GM18909 (cell line): ENCODE results near the gene GRM4.
"Not testable (repeated sequence)": the region's sequence is repeated elsewhere in the genome, so short reads cannot be mapped to it uniquely, and the experiment has no call there.

Experiments
- ATAC-seq: cut with Tn5 transposase; IDR thresholded peaks from one replicate; pipeline ENCODE4 v1.9.1; 2021; ENCODE audit warnings: mild to moderate bottlenecking; ENCODE audit not compliant: unreplicated experiment, poor library complexity

Gene GRM4

DNA sequence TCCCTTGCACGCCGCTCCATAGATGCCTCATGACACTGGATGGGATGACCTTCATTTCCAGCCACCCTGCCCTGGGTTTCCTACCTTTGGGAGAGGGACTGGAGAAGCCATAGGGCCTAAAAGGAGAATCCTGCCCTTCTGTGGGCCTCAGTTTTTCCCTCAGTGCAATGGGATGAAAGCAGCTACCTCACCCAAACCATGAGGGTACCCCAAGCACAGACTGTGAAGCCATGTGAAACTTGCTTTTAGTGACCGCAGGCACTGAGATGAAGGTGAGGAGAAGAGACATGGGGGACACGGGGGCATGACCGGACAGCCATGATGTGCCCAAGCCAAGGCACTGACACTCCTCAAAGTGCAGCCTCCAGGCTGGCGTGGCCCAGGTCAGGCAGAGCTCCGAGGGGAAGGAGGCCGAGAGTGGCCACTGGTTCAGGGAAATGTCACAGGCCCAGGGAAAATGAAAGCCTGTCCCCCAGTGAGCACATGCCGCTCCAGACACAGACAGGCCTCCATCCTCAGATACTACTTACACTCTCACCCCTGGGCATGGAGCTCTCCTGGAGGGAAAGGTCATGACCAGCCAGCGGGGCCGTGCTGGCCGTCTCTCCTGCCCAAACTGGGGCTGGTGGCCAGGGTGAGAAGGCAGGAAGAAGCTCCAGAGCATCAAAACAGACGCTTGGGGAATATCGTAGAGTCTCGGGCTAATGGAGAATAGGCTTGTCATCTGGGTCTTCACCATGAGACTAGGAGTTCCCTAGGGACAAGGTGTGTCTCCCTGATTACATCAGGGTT, 116.2 kb downstream of the GRM4 start:
- ATAC-seq: no peak

DNA sequence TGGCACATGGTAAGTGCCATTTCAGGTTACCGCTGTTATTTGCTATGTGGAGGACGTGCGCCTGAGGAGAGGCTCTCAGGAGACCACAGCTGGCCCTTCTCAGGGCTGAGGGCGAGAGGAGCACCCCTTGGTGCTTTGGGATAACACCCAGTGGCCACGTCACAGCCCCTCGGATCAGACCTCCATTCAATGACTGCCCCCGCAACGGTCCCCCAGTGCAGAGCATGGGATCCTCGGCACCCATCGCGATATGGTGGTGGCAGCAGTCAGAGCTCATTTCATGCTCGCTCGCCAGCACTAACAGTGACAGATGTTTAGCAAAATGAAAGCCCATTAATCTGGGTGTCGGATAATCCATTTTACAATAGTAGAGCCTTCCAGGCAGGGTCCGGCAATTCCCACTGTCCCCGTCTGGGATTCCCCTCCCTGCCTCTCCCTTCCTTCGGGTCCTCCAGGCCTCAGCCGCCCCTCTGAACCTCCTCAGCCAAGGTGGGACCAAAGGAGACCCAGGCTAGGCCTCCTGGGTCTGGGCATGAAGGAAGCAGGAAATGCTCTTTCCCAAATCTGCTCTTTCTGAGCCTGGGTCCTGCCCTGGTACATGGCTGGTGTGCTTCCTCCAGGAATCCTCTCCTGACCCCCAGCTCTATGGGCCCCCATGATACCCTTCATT, 117.1 kb downstream of the GRM4 start:
- ATAC-seq: no peak

DNA sequence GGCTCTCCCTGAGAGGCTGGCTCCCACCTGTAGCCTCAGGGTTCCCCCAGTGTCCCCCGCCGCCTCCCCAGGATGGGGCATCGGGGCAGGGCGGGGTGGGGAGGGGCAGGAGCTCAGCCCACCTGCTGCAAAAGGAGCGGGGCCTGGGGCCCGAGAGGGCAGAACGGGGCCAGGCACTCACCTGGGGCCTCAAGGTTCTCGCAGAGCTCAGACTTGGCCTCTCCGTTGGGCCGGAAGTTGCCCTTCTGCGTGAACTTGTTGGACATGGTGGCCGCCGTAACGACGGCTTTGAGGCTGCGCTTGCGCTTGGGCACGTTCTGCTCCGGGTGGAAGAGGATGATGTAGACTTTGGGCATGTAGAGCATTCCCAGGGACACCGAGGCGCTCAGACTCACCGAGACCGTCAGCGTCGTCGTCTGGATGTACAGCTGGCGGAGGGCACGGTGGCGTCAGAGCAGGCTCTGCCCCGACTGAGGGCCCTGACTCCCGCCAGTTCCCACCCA, 117.9 kb downstream of the GRM4 start:
- no peak for ATAC-seq

DNA sequence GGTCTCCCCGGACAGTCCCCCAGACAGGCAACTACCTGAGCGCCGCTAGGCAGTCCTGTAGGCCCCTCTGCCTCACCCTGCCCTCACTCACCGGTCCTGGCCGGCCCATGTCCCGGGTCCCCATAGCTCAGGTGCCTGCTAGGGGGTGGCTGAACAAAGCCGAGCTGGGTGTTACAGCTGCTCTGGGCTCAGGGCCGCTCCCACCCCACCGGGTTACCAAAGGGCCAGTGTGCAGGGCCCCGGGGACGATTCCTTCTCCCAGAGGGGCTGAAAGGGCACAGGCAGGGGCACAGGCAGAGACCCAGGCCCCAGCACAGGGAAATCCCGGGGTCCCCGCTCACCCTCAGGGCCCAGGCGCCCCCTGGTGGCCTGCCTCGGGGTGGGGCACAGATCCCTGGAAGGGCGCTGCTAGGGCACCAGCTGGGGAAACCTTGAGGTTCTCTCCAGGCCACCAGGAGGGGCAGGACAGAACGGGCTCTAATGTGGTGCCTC, 118.4 kb downstream of the GRM4 start:
- ATAC-seq: no peak

DNA sequence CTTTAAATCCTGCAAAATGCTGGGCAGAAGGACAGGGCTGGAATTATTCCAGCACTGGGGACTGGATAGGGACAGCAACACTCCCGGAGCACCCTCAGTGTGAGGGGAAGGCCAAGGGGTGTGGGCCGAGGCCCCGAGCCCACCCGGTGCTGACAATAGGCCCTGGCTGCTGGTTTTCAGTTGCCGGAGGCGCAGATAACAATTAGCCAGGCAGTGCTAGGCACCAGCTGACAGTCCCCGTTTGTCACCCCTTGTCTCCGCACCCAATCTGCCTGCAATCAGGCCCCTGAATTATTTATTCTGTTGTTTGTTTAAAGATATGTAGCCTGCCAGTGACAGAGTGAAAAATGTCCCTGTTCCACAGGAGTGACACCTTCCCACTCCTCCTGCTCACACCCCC, 120.0 kb downstream of the GRM4 start:
- ATAC-seq: no peak

DNA sequence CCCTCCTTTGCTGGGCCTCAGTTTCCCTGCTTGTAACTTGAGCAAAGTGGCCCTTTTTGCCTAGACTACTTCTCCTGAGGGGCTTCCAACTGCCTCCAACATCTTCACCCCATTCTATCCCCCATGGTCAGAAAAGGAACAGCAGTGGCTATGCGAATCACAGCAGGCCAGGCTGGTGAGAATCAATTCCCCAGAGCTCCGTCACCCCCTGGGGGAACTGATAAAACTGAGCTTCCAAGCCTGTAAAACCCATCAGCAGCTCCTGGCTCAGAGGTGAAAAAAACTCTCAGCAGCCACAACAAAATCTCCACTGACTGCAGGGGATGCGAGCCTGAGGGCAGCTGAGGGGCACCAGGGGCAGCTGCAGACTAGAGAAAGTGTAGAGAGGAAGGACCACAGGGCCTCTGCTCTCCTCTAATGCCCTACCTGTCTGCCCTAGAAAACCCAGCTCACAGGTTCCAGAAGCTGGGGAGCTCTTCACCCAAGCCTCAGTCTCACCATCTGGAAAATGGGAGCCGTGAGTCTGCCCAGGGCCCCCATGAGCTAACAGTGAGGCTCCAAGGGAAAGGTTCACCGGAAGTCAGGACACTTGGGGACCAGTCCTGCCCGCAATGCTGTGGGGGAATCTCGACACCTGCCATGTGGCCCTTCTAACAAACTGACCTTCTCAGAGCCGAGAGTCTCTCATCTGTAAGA, 120.6 kb downstream of the GRM4 start:
- no peak for ATAC-seq

DNA sequence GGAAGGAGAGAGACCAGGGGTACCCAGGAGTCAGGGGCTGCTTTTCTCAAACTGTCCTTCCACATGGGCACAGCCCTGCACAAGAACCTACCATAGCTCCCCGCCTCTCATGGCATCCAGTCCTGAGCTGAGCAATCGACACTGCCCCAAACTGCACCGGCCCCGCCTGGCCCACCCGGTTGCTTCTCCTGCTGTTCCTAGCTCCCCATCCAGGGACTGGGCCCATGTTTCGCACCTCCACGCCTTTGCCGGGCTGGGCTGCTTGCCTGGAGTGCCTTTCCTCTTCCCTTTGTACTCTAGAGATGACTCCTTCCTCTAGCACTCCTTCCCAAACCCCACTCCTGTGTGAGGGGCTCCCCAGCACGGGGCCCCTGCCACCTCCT, 123.0 kb downstream of the GRM4 start:
- ATAC-seq: no peak

DNA sequence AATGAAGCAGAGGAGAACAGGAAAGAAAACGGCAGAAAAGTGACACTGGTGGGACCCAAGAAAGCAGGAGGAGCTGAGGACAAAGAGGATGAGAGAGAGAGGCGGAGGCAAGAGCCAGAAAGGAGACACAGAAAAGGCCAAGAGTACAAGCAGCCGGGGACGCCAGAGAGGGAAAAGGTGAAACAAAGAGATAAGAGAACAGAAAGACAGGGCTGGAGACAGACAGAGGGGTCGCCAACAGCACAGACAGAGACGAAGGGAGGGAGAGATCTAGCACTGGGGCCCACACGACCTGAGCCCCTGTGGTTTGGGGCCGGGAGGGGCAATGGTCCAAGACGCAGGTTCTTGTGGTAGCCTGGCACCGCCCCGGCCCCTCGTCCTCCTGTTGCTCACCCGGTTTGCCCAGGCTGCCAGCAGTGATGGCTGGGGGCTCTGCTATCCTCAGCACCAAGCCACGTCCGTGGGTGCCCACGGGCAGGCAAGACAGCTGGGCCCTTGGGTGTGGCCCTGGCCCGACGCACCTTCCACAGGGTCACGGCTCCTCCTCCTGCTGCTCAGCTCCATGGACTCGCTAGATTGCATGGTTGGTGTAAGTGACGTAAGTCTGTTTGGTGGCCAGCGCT, 123.5 kb downstream of the GRM4 start:
- no peak for ATAC-seq

DNA sequence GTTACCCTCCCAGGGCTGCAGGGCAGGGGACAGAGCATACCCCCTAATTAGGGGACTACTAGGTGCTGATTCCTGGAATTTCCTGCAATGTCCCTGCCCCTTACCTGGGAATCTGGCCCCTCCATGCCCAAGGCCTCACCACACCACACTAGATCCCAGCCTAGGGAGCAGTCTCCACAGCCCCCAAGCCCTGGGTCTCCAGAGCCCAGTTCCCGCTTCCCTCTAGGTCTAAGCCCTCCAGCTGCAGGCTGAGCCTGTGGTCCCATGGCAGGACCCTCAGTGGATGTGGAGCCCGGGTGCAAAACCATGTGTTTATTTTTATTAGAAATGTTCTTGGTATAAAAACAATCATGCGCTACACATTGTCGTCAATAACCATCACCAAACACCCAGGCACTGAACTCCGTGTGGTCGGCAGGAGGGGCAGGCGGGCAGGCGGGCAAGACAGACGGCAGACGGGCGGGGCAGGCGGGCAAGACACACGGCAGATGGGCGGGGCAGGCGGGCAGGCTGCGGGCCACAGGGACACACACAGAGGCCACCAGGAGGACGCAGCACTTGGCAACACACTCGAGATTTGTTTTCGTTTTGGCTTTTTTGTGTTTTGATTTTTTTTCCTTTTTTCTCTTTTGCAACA, 124.2 kb downstream of the GRM4 start:
- no peak for ATAC-seq

DNA sequence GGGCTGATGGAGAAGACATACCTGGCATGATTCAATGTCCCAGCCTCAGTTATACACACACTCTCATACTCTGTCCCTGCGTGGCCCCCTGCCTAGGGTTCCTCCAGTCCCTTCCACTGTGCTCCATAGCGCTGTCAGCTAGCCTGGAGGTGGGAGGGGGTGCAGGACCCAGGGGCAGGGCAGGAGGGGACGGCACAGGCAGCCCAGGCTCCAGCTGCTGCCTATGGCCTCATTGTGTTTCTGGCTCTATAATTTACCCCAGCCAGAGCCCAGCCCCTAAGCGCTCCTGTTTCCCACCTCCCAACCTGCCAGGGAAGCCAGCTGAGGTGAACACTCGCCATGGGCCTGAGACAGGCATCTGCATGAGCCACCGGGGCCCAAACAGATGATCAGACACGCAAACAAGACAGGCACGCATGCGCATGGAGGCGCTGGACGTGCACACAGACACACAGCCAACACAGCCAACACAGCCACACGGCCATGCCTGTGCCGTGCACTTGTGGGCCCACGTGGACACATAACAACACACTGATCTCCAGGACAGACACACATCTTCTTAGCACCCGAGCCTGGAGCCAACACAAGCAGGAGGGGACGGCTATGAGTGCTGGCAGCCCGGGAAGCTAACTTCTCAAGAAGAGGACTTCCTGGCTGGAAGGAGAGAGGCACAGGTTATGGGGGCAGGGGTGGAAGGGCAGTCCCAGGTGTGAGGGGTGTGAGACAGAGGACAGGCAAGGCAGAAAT, 124.9 kb downstream of the GRM4 start:
- ATAC-seq: no peak

DNA sequence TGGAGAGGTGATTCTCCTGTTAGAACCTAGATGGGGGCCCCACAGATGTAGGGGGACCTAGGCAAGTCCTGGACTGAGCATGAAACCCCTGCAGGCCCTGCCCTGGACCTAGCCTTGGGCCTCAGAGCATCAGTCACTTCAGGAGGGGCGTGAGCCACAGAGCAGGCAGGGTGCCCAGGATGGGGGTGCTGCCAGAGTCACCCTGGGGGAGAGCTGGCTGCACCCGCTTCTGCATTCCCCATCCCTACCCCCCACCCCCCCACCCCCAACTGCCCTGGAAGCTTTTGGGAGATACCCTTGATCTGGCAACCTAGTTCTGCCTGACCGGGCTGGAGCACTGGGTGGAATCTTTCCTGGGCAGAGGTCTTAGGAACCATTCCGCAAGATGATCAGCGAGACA, 125.6 kb downstream of the GRM4 start:
- ATAC-seq: no peak

DNA sequence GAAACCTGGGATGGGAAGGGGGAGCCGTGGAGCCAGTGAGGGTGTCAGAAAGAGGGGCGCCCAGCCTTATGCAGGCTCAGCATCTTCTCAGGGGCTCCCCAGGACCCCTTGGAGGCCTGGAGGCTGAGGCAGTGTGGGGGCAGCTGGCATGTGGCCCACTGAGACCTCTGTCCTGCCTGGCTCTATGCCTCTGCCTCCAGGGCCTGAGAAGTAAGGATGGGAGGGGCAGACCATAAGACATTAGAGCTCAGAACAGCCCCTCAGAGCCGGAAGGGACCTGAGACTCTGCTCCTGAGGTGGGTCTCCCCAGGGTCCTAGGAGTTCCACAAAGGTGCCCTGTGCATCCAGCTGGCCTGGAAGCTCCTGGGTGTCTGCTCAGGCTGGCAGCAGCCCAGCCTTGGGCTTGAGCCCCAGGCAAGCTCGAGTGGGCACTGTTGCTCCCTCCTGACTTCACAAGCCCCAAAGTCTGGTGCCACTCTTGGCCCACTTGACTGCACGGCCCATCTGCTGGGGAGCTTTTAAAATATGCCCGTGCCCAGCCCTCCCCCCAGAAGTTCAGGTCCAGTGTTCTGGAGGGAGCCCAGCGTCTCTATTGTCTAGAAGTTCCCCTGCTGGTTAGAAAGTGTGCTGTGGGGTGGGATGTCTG, 126.8 kb downstream of the GRM4 start:
- ATAC-seq: no peak

DNA sequence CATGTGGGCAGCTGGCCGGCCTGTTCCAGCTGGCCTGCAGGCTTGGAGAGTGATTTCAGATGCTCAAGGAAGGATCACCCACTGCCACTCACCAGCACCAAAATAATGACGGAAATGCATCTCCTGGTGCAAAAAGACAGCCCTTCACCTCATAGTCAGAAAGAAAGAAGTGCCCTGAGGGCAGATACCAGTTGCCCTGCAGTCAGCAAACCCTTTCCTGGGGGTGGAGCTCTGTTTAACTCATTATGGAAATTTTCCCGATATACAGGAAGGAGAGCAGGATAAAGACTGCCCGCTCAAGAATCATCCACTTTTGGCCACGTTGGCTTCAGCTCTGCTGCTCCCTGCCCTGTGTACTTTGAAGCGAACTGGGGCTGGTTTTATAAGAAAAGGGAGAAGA, 127.9 kb downstream of the GRM4 start:
- no peak for ATAC-seq

DNA sequence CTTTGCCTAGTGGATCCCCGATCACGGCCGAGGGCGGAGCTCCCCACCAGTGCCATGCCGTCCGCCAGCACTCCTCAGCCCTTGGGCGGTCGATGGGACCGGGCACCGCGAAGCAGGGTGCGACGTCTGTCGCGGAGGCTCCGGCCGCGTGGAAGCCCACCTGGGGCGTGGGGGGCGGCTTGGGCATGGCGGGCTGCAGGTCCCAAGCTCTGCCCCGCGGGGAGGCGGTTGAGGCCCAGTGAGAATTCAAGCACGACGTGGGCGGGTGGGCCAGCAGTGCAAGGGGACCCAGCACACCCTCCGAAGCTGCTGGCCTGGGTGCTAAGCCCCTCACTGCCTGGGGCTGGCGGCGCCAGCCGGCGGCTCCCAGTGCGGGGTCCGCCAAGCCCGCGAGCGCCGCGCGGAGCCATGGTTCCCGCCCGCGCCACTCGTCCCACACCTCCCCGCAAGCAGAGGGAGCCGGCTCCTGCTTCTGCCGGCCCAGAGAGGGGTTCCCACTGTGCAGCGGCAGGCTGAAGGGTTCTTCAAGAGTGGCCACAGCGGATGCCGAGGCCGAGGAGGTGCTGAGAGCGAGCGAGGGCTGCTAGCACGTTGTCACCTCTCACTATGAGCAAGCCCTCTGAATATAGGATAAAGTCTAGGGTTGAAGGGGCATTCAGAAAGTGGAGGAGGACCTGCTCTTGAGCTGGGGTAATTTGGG, 128.6 kb downstream of the GRM4 start:
- no peak for ATAC-seq

DNA sequence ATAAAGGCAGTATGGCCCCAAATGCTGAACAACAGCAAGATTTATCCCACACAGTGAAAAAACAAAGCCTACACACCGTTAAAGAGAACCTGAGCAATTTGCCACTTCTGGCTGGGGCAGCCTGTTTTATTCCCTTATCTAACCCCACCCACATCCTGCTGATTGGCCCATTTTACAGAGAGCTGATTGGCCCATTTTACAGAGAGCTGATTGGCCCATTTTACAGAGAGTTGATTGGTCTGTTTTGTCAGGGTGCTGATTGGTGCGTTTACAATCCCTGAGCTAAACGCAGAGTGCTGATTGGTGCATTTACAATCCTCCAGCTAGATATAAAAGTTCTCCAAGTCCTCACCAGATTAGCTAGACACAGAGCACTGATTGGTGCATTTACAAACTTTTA, 129.3 kb downstream of the GRM4 start:
- not testable (repeated sequence) for ATAC-seq

DNA sequence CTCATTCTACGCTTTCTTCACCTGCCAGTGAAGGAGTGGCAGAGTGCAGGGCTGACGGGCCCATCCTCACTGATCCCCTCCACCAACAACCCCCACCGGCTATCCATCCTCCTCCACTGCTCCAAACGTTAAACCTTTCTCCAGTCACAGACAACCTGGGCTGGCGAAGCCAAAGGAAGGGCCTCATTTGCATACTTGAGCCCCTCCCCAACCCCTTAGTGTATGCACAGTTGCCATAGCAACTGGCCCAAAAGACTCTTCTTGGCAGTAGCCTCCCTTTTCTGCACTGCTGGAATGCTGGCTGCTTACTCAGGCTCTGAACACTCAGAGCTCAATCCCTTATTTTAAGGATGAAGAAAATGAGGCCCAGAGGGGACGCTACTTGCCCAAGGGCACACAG, 130.3 kb downstream of the GRM4 start:
- no peak for ATAC-seq

DNA sequence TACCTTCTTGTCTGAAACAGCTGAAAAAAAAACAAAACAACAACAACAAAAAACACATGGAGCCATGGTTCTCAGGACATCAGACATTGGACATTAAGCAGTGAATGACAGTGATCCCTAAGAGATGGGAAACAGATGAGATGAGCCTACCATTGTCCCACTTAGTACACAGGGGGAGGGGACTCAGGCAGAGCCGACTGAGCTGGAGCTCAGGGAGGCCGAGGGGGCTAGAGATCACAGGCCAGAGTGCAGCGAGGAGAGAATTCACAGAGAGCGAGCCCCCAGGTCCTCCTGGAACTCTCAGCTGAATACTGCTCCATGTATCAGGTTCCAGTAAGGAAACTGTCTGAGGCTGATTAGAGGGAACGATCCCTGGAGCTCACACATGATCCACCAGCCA, 134.6 kb downstream of the GRM4 start:
- ATAC-seq: no peak

DNA sequence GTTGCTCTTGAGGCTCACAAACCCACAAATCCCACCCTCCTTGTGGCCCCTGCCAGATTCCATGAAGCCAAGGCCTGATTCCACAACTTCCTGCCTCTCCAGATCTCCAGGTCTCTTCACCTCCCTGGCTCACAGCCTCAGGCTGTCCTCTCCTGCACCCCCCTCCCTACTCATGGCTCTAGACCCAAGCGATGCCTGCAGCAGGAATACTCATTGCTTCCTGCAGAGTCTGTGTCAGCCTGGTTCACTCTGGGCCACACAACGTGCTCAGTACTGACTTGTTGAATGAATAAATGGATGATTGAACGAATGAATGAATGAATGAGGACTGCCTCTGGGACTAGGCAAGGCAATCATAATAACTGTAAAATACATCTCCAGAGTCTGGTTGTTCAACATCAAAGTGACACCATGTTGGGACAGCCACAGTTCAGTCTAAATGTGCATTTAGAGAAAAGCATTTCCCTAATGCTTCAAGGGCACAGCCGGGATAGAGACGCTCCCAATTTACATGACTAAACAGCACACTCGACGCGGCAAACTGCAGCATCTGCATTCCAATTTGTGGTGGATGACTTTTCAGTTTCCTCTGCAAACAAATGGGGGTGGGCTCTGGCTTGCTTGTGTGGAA, 139.9 kb downstream of the GRM4 start:
- ATAC-seq: no peak
